Measurements from ENCODE around the gene USP27X. TPM values are rescaled to one million over a fixed set of nuclear protein-coding genes. Genes with fewer than 3 reads are reported as not detected.

Gene USP27X
- total RNA-seq, 4 donors from 2014 or later: 2.4 to 4.8 (median 3.3) TPM

- DNase-seq (ENCODE audit: low spot score in 2 of 2): no peak
- no peaks in the 10 kb centered on the region for H3K9me3 ChIP-seq
- TF ChIP-seq EP300 (IDR thresholded peaks at IDR 0.05) (no peak), POLR2A (IDR thresholded peaks at IDR 0.05) (no peak), POLR2AphosphoS5 (IDR thresholded peaks at IDR 0.05) (no peak), CTCF (IDR thresholded peaks at IDR 0.05) (no peak)
- H3K4me1 ChIP-seq: peaks cover 19% of the 10 kb centered on the region
- H3K4me3 ChIP-seq: no peak overlapping the region
- no peak overlapping the region for H3K27ac ChIP-seq
- no peaks in the 10 kb centered on the region for H3K27me3 ChIP-seq
- 72% methylated on average over 5 of the region's 5 CpGs for WGBS
- H3K36me3 ChIP-seq: no peaks in the 10 kb centered on the region
Observed at GRCh38 chrX:49877397-49878101, 1.7 kb upstream of the USP27X start.

- Histone ChIP-seq H3K27ac (peak overlapping the region; percentile 78), H3K4me1 (peaks cover 19% of the 10 kb centered on the region), H3K4me3 (peak overlapping the region; percentile 65), H3K36me3 (no peaks in the 10 kb centered on the region), H3K9me3 (no peaks in the 10 kb centered on the region), H3K27me3 (no peaks in the 10 kb centered on the region)
- TF ChIP-seq EP300 (IDR thresholded peaks at IDR 0.05): no peak
- no peak for TF ChIP-seq POLR2A (IDR thresholded peaks at IDR 0.05)
- no peak for TF ChIP-seq CTCF (IDR thresholded peaks at IDR 0.05)
- TF ChIP-seq POLR2AphosphoS5 (IDR thresholded peaks at IDR 0.05): no peak
- no peak for DNase-seq (ENCODE audit: low spot score in 2 of 2)
- 68% methylated on average over 10 of the region's 28 CpGs for WGBS
Observed at GRCh38 chrX:49878128-49878833, 1.0 kb upstream of the USP27X start.

- no peaks in the 10 kb centered on the region for H3K27me3 ChIP-seq
- peak overlapping the region; percentile 78 for H3K27ac ChIP-seq
- 63% methylated on average over 23 of the region's 55 CpGs for WGBS
Observed at GRCh38 chrX:49879656-49880277, 483 bp downstream of the USP27X start.

GRCh38 chrX:49880668-49881067, 1.4 kb downstream of the USP27X start:
- Histone ChIP-seq H3K4me3 (no peak overlapping the region), H3K27ac (no peak overlapping the region), H3K9me3 (no peaks in the 10 kb centered on the region), H3K27me3 (no peaks in the 10 kb centered on the region), H3K4me1 (peaks cover 19% of the 10 kb centered on the region), H3K36me3 (no peaks in the 10 kb centered on the region)
- WGBS: 80% methylated on average over 11 of the region's 12 CpGs
- TF ChIP-seq POLR2AphosphoS5 (IDR thresholded peaks at IDR 0.05) (no peak), CTCF (IDR thresholded peaks at IDR 0.05) (no peak), EP300 (IDR thresholded peaks at IDR 0.05) (no peak), POLR2A (IDR thresholded peaks at IDR 0.05) (no peak)
- DNase-seq (ENCODE audit: low spot score in 2 of 2): no peak

More at GRCh38 chrX:49879656-49880277, 483 bp downstream of the USP27X start:
- TF ChIP-seq POLR2A (IDR thresholded peaks at IDR 0.05) (no peak), POLR2AphosphoS5 (IDR thresholded peaks at IDR 0.05) (no peak), CTCF (IDR thresholded peaks at IDR 0.05) (no peak), EP300 (IDR thresholded peaks at IDR 0.05) (no peak)
- Histone ChIP-seq H3K4me3 (peak overlapping the region; percentile 65), H3K4me1 (peaks cover 19% of the 10 kb centered on the region), H3K9me3 (no peaks in the 10 kb centered on the region), H3K36me3 (no peaks in the 10 kb centered on the region)
- DNase-seq (ENCODE audit: low spot score in 2 of 2): no peak
